Stimulated activated CD8-positive, alpha-beta memory T cell treated with anti-CD3 and anti-CD28 coated beads, Interleukin-12 subunit alpha, Interleukin-12 subunit beta, amount 100 ng/mL, for 24 hours (primary cell): ENCODE measurements around the gene ROR2.

Source experiments
- DNase-seq: peaks from one replicate; pipeline ENCODE4 v3.0.0-alpha.2; 2020; ENCODE audit errors: extremely low read depth

The ROR2 gene

GRCh38 chr9:91900055-91900796 is 49.8 kb downstream of the ROR2 start:
- DNase-seq: no peak

GRCh38 chr9:91899594-91899993 is 50.4 kb downstream of the ROR2 start:
- no peak for DNase-seq

GRCh38 chr9:91899219-91899563 is 50.8 kb downstream of the ROR2 start:
- no peak for DNase-seq

GRCh38 chr9:91898451-91899218 is 51.4 kb downstream of the ROR2 start:
- no peak for DNase-seq

GRCh38 chr9:91897201-91897600 is 52.8 kb downstream of the ROR2 start:
- no peak for DNase-seq

- DNase-seq: no peak
Measured at GRCh38 chr9:91896513-91897121, 53.4 kb downstream of the ROR2 start.

- DNase-seq: no peak
Measured at GRCh38 chr9:91896097-91896496, 53.9 kb downstream of the ROR2 start.

GRCh38 chr9:91894536-91894935 is 55.5 kb downstream of the ROR2 start:
- no peak for DNase-seq

- DNase-seq: no peak
Measured at GRCh38 chr9:91894023-91894422, 56.0 kb downstream of the ROR2 start.

GRCh38 chr9:91891915-91892314 is 58.1 kb downstream of the ROR2 start:
- no peak for DNase-seq

- no peak for DNase-seq
Measured at GRCh38 chr9:91890662-91891061, 59.4 kb downstream of the ROR2 start.

GRCh38 chr9:91889161-91889911 is 60.7 kb downstream of the ROR2 start:
- no peak for DNase-seq

GRCh38 chr9:91886414-91887076 is 63.5 kb downstream of the ROR2 start:
- DNase-seq: no peak

GRCh38 chr9:91885746-91886413 is 64.1 kb downstream of the ROR2 start:
- no peak for DNase-seq

GRCh38 chr9:91884696-91885687 is 65.0 kb downstream of the ROR2 start:
- DNase-seq: no peak

GRCh38 chr9:91884153-91884552 is 65.9 kb downstream of the ROR2 start:
- no peak for DNase-seq

- no peak for DNase-seq
Measured at GRCh38 chr9:91883503-91883902, 66.5 kb downstream of the ROR2 start.

GRCh38 chr9:91882627-91883026 is 67.4 kb downstream of the ROR2 start:
- no peak for DNase-seq

GRCh38 chr9:91880378-91880972 is 69.6 kb downstream of the ROR2 start:
- DNase-seq: no peak

- no peak for DNase-seq
Measured at GRCh38 chr9:91879231-91879630, 70.8 kb downstream of the ROR2 start.
